ENCODE measurements around the gene DCUN1D4. TPM values are rescaled to one million over a fixed set of nuclear protein-coding genes. Genes with fewer than 3 reads are reported as not detected.
"Not testable (repeated sequence)": the region's sequence is repeated elsewhere in the genome, so short reads cannot be mapped to it uniquely, and the experiment has no call there.

Gene DCUN1D4
- total RNA-seq, 6 experiments from 2014 or later = 22.6 to 62.4 (median 37.0) TPM

GRCh38 chr4:51930557-51930956 is 87.6 kb downstream of the DCUN1D4 start:
- intact Hi-C loops (cut with DNase I) = no loop called here
- H3K27me3 ChIP-seq = no peaks in the 10 kb centered on the region
- no peaks in the 10 kb centered on the region for H3K9me3 ChIP-seq
- H3K4me1 ChIP-seq = peaks cover 0 to under 1% (median 0%) of the 10 kb centered on the region in 4 donors
- WGBS (ENCODE audit: insufficient coverage, low coverage, low lambda C conversion rate, missing lambda C conversion rate) = 70% methylated on average over 1 of the region's 1 CpG
- no peak overlapping the region for H3K4me3 ChIP-seq
- TF ChIP-seq CTCF (IDR thresholded peaks at IDR 0.05) (no peak), POLR2A (IDR thresholded peaks at IDR 0.05) (no peak)
- no peak for ATAC-seq
- no peaks in the 10 kb centered on the region for H3K36me3 ChIP-seq
- no peak overlapping the region for H3K27ac ChIP-seq
- DNase-seq = no peak

GRCh38 chr4:51931461-51931860 is 88.5 kb downstream of the DCUN1D4 start:
- no peak for TF ChIP-seq POLR2A (IDR thresholded peaks at IDR 0.05)
- TF ChIP-seq CTCF (IDR thresholded peaks at IDR 0.05) = no peak
- H3K4me1 ChIP-seq = no peaks in the 10 kb centered on the region
- no peak overlapping the region for H3K4me3 ChIP-seq
- no peaks in the 10 kb centered on the region for H3K9me3 ChIP-seq
- H3K36me3 ChIP-seq = no peaks in the 10 kb centered on the region
- no peak overlapping the region for H3K27ac ChIP-seq
- no peak for ATAC-seq
- DNase-seq = no peak
- H3K27me3 ChIP-seq = no peaks in the 10 kb centered on the region
- intact Hi-C loops (cut with DNase I) = no loop called here

GRCh38 chr4:51932261-51932660 is 89.3 kb downstream of the DCUN1D4 start:
- Histone ChIP-seq H3K4me1 (no peaks in the 10 kb centered on the region), H3K36me3 (no peaks in the 10 kb centered on the region), H3K9me3 (no peaks in the 10 kb centered on the region), H3K4me3 (no peak overlapping the region), H3K27ac (no peak overlapping the region), H3K27me3 (no peaks in the 10 kb centered on the region)
- WGBS (ENCODE audit: insufficient coverage, low coverage, low lambda C conversion rate, missing lambda C conversion rate) = 56% methylated on average over 2 of the region's 2 CpGs
- DNase-seq (no peak), ATAC-seq (no peak)
- intact Hi-C loops (cut with DNase I) = no loop called here
- TF ChIP-seq CTCF (IDR thresholded peaks at IDR 0.05) (no peak), POLR2A (IDR thresholded peaks at IDR 0.05) (no peak)

GRCh38 chr4:51932684-51933083 is 89.7 kb downstream of the DCUN1D4 start:
- H3K9me3 ChIP-seq = no peaks in the 10 kb centered on the region
- no peak overlapping the region for H3K27ac ChIP-seq
- DNase-seq = no peak
- no peak for ATAC-seq
- WGBS (ENCODE audit: insufficient coverage, low coverage, low lambda C conversion rate, missing lambda C conversion rate) = 57% methylated on average over 3 of the region's 3 CpGs
- no peak overlapping the region for H3K4me3 ChIP-seq
- intact Hi-C loops (cut with DNase I) = no loop called here
- H3K27me3 ChIP-seq = no peaks in the 10 kb centered on the region
- H3K36me3 ChIP-seq = no peaks in the 10 kb centered on the region
- H3K4me1 ChIP-seq = no peaks in the 10 kb centered on the region
- TF ChIP-seq CTCF (IDR thresholded peaks at IDR 0.05) (no peak), POLR2A (IDR thresholded peaks at IDR 0.05) (no peak)

GRCh38 chr4:51940460-51940859 is 97.5 kb downstream of the DCUN1D4 start:
- H3K27me3 ChIP-seq; H3K4me1 ChIP-seq; ATAC-seq; intact Hi-C loops (cut with DNase I); DNase-seq; H3K4me3 ChIP-seq; H3K36me3 ChIP-seq; H3K9me3 ChIP-seq; H3K27ac ChIP-seq: not testable (repeated sequence)
- WGBS (ENCODE audit: insufficient coverage, low coverage, low lambda C conversion rate, missing lambda C conversion rate) = no CpG with 5 or more reads among the region's 13 CpGs
